ENCODE data around the gene CST9L.

DNA sequence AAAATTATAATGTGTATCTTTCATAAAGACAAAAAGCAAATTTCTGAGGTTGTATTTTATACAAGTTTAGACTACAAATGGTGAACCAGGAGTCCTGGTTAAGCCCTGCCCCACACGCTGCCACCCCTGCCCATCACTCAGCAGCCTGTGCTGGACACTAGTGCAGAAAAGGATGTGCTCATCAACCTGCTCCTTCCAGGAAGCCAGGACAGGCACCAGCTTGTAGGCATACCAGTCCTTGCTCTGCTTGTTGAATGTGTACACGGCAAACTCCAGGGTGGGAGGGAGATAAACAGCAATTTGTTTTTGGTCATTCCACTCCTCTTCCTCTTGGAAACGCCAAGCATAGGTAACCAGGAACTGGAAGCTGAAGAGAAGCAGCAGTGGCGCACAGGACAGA lies 18.1 kb downstream of the CST9L start:
- TF ChIP-seq POLR2A (IDR thresholded peaks at IDR 0.05; ENCODE audit: low read length) (no peak), GATA1 (IDR thresholded peaks at IDR 0.05; ENCODE audit: low read depth, low read length) (no peak)

Data from erythroblast (primary cell).